Measurements from ENCODE around the gene CD69.

DNA sequence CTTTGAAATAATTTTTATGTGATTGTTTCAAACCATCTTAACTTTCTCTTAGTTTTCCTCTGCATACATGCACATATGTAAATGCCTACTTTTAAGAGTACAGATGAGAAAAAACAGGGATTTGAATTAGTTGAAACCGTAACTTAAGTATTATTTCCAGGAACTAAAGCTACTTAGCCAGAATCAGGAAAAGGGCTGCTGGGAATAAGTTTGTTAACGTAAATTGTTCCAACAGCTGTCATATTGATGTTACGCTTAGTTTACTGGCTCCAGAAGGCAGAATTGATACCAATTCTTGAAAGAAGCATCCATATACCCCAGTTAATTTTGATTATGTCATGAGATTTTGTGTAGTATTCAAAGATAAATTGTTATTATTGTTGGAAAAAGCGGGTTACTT, 48.6 kb upstream of the CD69 start:
- TF ChIP-seq EP300 (conservative IDR thresholded peaks at IDR 0.05; ENCODE audit: poor library complexity, severe bottlenecking), result no peak
- TF ChIP-seq, protein P1, sequence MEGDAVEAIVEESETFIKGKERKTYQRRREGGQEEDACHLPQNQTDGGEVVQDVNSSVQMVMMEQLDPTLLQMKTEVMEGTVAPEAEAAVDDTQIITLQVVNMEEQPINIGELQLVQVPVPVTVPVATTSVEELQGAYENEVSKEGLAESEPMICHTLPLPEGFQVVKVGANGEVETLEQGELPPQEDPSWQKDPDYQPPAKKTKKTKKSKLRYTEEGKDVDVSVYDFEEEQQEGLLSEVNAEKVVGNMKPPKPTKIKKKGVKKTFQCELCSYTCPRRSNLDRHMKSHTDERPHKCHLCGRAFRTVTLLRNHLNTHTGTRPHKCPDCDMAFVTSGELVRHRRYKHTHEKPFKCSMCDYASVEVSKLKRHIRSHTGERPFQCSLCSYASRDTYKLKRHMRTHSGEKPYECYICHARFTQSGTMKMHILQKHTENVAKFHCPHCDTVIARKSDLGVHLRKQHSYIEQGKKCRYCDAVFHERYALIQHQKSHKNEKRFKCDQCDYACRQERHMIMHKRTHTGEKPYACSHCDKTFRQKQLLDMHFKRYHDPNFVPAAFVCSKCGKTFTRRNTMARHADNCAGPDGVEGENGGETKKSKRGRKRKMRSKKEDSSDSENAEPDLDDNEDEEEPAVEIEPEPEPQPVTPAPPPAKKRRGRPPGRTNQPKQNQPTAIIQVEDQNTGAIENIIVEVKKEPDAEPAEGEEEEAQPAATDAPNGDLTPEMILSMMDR (IDR thresholded peaks at IDR 0.05; ENCODE audit: poor library complexity, severe bottlenecking), result no peak
- TF ChIP-seq EZH2 (IDR thresholded peaks at IDR 0.05; ENCODE audit: borderline replicate concordance, insufficient read depth, low read length, poor library complexity, severe bottlenecking), result no peak
- no peak for TF ChIP-seq POLR2AphosphoS5 (IDR thresholded peaks at IDR 0.05)
- TF ChIP-seq, protein P2, sequence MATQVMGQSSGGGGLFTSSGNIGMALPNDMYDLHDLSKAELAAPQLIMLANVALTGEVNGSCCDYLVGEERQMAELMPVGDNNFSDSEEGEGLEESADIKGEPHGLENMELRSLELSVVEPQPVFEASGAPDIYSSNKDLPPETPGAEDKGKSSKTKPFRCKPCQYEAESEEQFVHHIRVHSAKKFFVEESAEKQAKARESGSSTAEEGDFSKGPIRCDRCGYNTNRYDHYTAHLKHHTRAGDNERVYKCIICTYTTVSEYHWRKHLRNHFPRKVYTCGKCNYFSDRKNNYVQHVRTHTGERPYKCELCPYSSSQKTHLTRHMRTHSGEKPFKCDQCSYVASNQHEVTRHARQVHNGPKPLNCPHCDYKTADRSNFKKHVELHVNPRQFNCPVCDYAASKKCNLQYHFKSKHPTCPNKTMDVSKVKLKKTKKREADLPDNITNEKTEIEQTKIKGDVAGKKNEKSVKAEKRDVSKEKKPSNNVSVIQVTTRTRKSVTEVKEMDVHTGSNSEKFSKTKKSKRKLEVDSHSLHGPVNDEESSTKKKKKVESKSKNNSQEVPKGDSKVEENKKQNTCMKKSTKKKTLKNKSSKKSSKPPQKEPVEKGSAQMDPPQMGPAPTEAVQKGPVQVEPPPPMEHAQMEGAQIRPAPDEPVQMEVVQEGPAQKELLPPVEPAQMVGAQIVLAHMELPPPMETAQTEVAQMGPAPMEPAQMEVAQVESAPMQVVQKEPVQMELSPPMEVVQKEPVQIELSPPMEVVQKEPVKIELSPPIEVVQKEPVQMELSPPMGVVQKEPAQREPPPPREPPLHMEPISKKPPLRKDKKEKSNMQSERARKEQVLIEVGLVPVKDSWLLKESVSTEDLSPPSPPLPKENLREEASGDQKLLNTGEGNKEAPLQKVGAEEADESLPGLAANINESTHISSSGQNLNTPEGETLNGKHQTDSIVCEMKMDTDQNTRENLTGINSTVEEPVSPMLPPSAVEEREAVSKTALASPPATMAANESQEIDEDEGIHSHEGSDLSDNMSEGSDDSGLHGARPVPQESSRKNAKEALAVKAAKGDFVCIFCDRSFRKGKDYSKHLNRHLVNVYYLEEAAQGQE (IDR thresholded peaks at IDR 0.05; ENCODE audit: borderline replicate concordance), result no peak
- no peak for TF ChIP-seq MXI1 (conservative IDR thresholded peaks at IDR 0.05; ENCODE audit: poor library complexity, severe bottlenecking)
- no peak for TF ChIP-seq RAD21 (conservative IDR thresholded peaks at IDR 0.05)
- TF ChIP-seq TAF1 (IDR thresholded peaks at IDR 0.05; ENCODE audit: low read depth), result no peak
- no peak for TF ChIP-seq SMC3 (conservative IDR thresholded peaks at IDR 0.05; ENCODE audit: poor library complexity)

Data from neural cell (in vitro differentiated cells).